Measurements from ENCODE around the gene CAP1. TPM values are rescaled to one million over a fixed set of nuclear protein-coding genes. Genes with fewer than 3 reads are reported as not detected.

Gene CAP1
- total and polyA plus RNA-seq, 10 of the 15 experiments (the other 5 are each of a cell fraction or from before 2014, with no cell fraction given), result 360 to 500 (median 431) TPM

- TF ChIP-seq DPF2 (IDR thresholded peaks at IDR 0.05), result no peak
These were observed 52.4 kb downstream of the CAP1 start (continued) for GRCh38 chr1:40092706-40093639.

- peaks cover 6% of the 10 kb centered on the region for H3K79me2 ChIP-seq (ENCODE audit: control insufficient read depth, insufficient read depth, low read length)
- H2AFZ ChIP-seq (ENCODE audit: control insufficient read depth, low read depth, low read length), result no peak overlapping the region
- H3K4me3 ChIP-seq, result no peak overlapping the region
- POLR2A ChIA-PET, result no interaction called here
- CTCF ChIA-PET, result interaction anchor here (1.1 to 2.7 kb wide), 3 partner anchors 9 to 244 kb away, joined by 4 to 13 read pairs (median 6); no protein-coding TSS in a partner anchor
- DNase-seq (ENCODE audit: low read depth, low spot score) (no peak), ATAC-seq (no peak), FAIRE-seq (no peak)
- H3K4me2 ChIP-seq (ENCODE audit: control insufficient read depth, insufficient read depth), result no peak overlapping the region
- no peak overlapping the region for H3K27ac ChIP-seq (ENCODE audit: control insufficient read depth, insufficient read depth)
- no TSS peak for BruUV-seq (replicated peaks)
- H4K20me1 ChIP-seq (ENCODE audit: control insufficient read depth, insufficient read depth), result no peaks in the 10 kb centered on the region
- SMC1A ChIA-PET (ENCODE audit: uncharacterized antibody, unreplicated experiment), result interaction anchor here (0.8 to 1.6 kb wide), 3 partner anchors 55 to 245 kb away, joined by 3 to 5 read pairs (median 4); no protein-coding TSS in a partner anchor
- in situ Hi-C loops (cut with MboI) (no loop called here), intact Hi-C loops (cut with micrococcal nuclease; ENCODE audit: unreplicated experiment) (loop anchor here (10.0 kb wide), 1 partner anchor 310 kb away; no protein-coding TSS in a partner anchor)
- H3K4me1 ChIP-seq (ENCODE audit: control insufficient read depth, insufficient read depth, low read length), result peaks cover 4% of the 10 kb centered on the region; the same call in 1 of the 2 replicates
- H3K36me3 ChIP-seq (ENCODE audit: control insufficient read depth in 2 of 2, insufficient read depth in 2 of 2, low read length in 1 of 2), result peaks cover under 1 to 10% of the 10 kb centered on the region in 2 experiments
- no peak overlapping the region for H3K9ac ChIP-seq (ENCODE audit: control insufficient read depth, insufficient read depth, low read length)
- no peaks in the 10 kb centered on the region for H3K27me3 ChIP-seq (replicated peaks in 1 of 2; ENCODE audit: control insufficient read depth in 2 of 2, insufficient read depth in 2 of 2, low read length in 1 of 2)
- 93% methylated on average over 4 of the region's 4 CpGs for WGBS (ENCODE audit: insufficient coverage, insufficient replicate concordance, low lambda C conversion rate, missing lambda C conversion rate)
- RAD21 ChIA-PET (ENCODE audit: unreplicated experiment), result no interaction called here
- H3K9me3 ChIP-seq (replicated peaks; ENCODE audit: control insufficient read depth, insufficient read depth, low read length), result no peaks in the 10 kb centered on the region
- TF ChIP-seq, protein P1, sequence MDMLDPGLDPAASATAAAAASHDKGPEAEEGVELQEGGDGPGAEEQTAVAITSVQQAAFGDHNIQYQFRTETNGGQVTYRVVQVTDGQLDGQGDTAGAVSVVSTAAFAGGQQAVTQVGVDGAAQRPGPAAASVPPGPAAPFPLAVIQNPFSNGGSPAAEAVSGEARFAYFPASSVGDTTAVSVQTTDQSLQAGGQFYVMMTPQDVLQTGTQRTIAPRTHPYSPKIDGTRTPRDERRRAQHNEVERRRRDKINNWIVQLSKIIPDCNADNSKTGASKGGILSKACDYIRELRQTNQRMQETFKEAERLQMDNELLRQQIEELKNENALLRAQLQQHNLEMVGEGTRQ (IDR thresholded peaks at IDR 0.05; ENCODE audit: borderline replicate concordance, low read depth, low read length), result no peak
- TF ChIP-seq PKNOX1 (IDR thresholded peaks at IDR 0.05), result no peak
- TF ChIP-seq, protein P2, sequence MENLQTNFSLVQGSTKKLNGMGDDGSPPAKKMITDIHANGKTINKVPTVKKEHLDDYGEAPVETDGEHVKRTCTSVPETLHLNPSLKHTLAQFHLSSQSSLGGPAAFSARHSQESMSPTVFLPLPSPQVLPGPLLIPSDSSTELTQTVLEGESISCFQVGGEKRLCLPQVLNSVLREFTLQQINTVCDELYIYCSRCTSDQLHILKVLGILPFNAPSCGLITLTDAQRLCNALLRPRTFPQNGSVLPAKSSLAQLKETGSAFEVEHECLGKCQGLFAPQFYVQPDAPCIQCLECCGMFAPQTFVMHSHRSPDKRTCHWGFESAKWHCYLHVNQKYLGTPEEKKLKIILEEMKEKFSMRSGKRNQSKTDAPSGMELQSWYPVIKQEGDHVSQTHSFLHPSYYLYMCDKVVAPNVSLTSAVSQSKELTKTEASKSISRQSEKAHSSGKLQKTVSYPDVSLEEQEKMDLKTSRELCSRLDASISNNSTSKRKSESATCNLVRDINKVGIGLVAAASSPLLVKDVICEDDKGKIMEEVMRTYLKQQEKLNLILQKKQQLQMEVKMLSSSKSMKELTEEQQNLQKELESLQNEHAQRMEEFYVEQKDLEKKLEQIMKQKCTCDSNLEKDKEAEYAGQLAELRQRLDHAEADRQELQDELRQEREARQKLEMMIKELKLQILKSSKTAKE (IDR thresholded peaks at IDR 0.05; ENCODE audit: low read depth, poor library complexity, severe bottlenecking), result no peak
- no peak for TF ChIP-seq ZNF687 (IDR thresholded peaks at IDR 0.05)
These were observed 54.1 kb downstream of the CAP1 start for GRCh38 chr1:40094466-40095110.
